PC-9 (cell line): ENCODE measurements around the gene RBMX. TPM values are rescaled to one million over a fixed set of nuclear protein-coding genes. Genes with fewer than 3 reads are reported as not detected.

Experiments
- BruUV-seq: library from RNA; stranded (reverse); fragments of 400-500 nt; replicated peaks from 2 replicates; lab custom pipeline; 2021; lab: Mats Ljungman, UMichigan
- CTCF ChIA-PET: fragments of 300-600 bp; sonication (Branson Sonifier 250); formaldehyde crosslinking; loops from one replicate; lab custom pipeline; 2022; ENCODE audit warnings: antibody characterized with exemption; lab: Charles Lee
- POLR2A ChIA-PET: fragments of 300-600 bp; sonication (Branson Sonifier 250); formaldehyde crosslinking; loops from one replicate; lab custom pipeline; 2022; ENCODE audit warnings: antibody characterized with exemption; ENCODE audit not compliant: unreplicated experiment; lab: Charles Lee
- DNase-seq, 2 experiments: peaks; one replicate each; pipeline versions ENCODE4 v3.0.0 to v3.0.0-alpha.2; 2015 to 2022; ENCODE audit warnings: mixed read lengths in 1 of 2
- H2AFZ ChIP-seq: fragments of 200-600 bp; sonication (generic); 2 replicates; pipeline ENCODE4 v1.8.1; 2017; ENCODE audit warnings: antibody characterized with exemption
- H3F3A ChIP-seq: fragments of 200-600 bp; sonication (generic); 2 replicates; pipeline ENCODE4 v1.8.1; 2017; ENCODE audit warnings: antibody characterized with exemption, mild to moderate bottlenecking, low read depth; ENCODE audit not compliant: insufficient read depth
- H3K27ac ChIP-seq: fragments of 200-600 bp; sonication (generic); 2 replicates; pipeline ENCODE4 v1.6.1; 2016; ENCODE audit warnings: mixed run types
- H3K27me3 ChIP-seq: fragments of 200-600 bp; sonication (generic); 2 replicates; pipeline ENCODE4 v1.6.1; 2016; ENCODE audit warnings: low read depth, mixed run types; ENCODE audit not compliant: insufficient read depth
- H3K36me3 ChIP-seq: fragments of 200-600 bp; sonication (generic); 2 replicates; pipeline ENCODE4 v1.6.1; 2016; ENCODE audit warnings: low read depth, mixed run types
- H3K4me1 ChIP-seq: fragments of 200-600 bp; sonication (generic); replicated peaks from 2 replicates; pipeline ENCODE4 v1.6.1; 2016; ENCODE audit warnings: mixed run types; ENCODE audit not compliant: insufficient read depth
- H3K4me2 ChIP-seq: fragments of 200-600 bp; sonication (generic); 2 replicates; pipeline ENCODE4 v1.6.1; 2017; ENCODE audit warnings: mixed run types
- H3K4me3 ChIP-seq: fragments of 200-600 bp; sonication (generic); 2 replicates; pipeline ENCODE4 v1.6.1; 2016; ENCODE audit warnings: mixed run types
- H3K79me2 ChIP-seq: fragments of 200-600 bp; sonication (generic); 2 replicates; pipeline ENCODE4 v1.6.1; 2017; ENCODE audit warnings: low read depth, mixed run types
- H3K9me2 ChIP-seq: fragments of 200-600 bp; sonication (generic); 2 replicates; pipeline ENCODE4 v1.8.1; 2017; ENCODE audit warnings: mild to moderate bottlenecking; ENCODE audit not compliant: insufficient read depth
- H3K9me3 ChIP-seq: fragments of 200-600 bp; sonication (generic); 2 replicates; pipeline ENCODE4 v1.8.1; 2016; ENCODE audit warnings: low read depth; ENCODE audit not compliant: insufficient read depth
- H4K20me1 ChIP-seq: fragments of 200-600 bp; sonication (generic); 2 replicates; pipeline ENCODE4 v1.8.1; 2017; ENCODE audit not compliant: insufficient read depth
- CTCF ChIP-seq: fragments of 200-600 bp; sonication (generic); conservative IDR thresholded peaks from 2 replicates; pipeline ENCODE4 v1.6.1; 2017; ENCODE audit warnings: mixed run types, antibody characterized with exemption, mild to moderate bottlenecking, moderate library complexity
- EZH2 ChIP-seq: fragments of 200-600 bp; sonication (generic); IDR thresholded peaks from 2 replicates; pipeline ENCODE4 v1.8.0; 2017; ENCODE audit warnings: antibody characterized with exemption, low read depth
- intact Hi-C: fragments of 100-400 bp; cut with micrococcal nuclease; formaldehyde crosslinking; loops from one replicate; pipeline ENCODE4 v1.10.0; 2022; ENCODE audit not compliant: unreplicated experiment
- total RNA-seq: library from RNA; stranded (reverse); gene quantifications from 2 replicates; pipeline ENCODE4 v1.2.3, GENCODE V29; 2021

Gene RBMX
- total RNA-seq, 1 experiment from 2014 or later: 275 TPM

- Histone ChIP-seq H3K27me3 (no peaks in the 10 kb centered on the region), H3K4me1 (no peaks in the 10 kb centered on the region), H3K4me3 (no peak overlapping the region), H2AFZ (no peak overlapping the region), H3F3A (peaks cover 33% of the 10 kb centered on the region), H3K4me2 (no peak overlapping the region), H3K27ac (no peak overlapping the region), H4K20me1 (peaks cover 19% of the 10 kb centered on the region), H3K79me2 (peaks cover 9% of the 10 kb centered on the region; the same call in 1 of the 2 replicates), H3K9me3 (no peaks in the 10 kb centered on the region), H3K9me2 (no peaks in the 10 kb centered on the region), H3K36me3 (peaks cover 19% of the 10 kb centered on the region; the same call in 1 of the 2 replicates)
- DNase-seq: no peak
- no TSS peak for BruUV-seq
- POLR2A ChIA-PET: interaction anchor here (0.6 kb wide), 1 partner anchor 46 kb away, joined by 7 read pairs; no protein-coding TSS in a partner anchor
- intact Hi-C loops: no loop called here
- no peak for TF ChIP-seq CTCF
- no peak for TF ChIP-seq EZH2
- CTCF ChIA-PET: no interaction called here
These were observed 16.7 kb downstream of the RBMX start for GRCh38 chrX:136863826-136864225.

- ChIA-PET POLR2A (no interaction called here), CTCF (no interaction called here)
- H3K4me2 ChIP-seq: no peak overlapping the region
These were observed 18.0 kb downstream of the RBMX start for GRCh38 chrX:136862546-136862945.

GRCh38 chrX:136861877-136862276 lies 18.6 kb downstream of the RBMX start:
- no peaks in the 10 kb centered on the region for H3K4me1 ChIP-seq
- H3K27me3 ChIP-seq: no peaks in the 10 kb centered on the region
- BruUV-seq: no TSS peak
- peaks cover under 1% of the 10 kb centered on the region; the same call in 1 of the 2 replicates for H4K20me1 ChIP-seq
- no peak overlapping the region for H2AFZ ChIP-seq
- peaks cover 22% of the 10 kb centered on the region; the same call in 1 of the 2 replicates for H3F3A ChIP-seq
- no peaks in the 10 kb centered on the region for H3K79me2 ChIP-seq
- peaks cover 5% of the 10 kb centered on the region; the same call in 1 of the 2 replicates for H3K36me3 ChIP-seq
- TF ChIP-seq EZH2 (no peak), CTCF (no peak)
- no peak overlapping the region for H3K27ac ChIP-seq
- H3K4me2 ChIP-seq: no peak overlapping the region
- no peak overlapping the region for H3K4me3 ChIP-seq
- DNase-seq: no peak
- intact Hi-C loops: no loop called here
- no peaks in the 10 kb centered on the region for H3K9me3 ChIP-seq
- no peaks in the 10 kb centered on the region for H3K9me2 ChIP-seq
- POLR2A ChIA-PET: no interaction called here
- CTCF ChIA-PET: no interaction called here

More at GRCh38 chrX:136862546-136862945, 18.0 kb downstream of the RBMX start:
- Histone ChIP-seq H3K36me3 (peaks cover 10% of the 10 kb centered on the region; the same call in 1 of the 2 replicates), H3K79me2 (no peaks in the 10 kb centered on the region), H3K9me2 (no peaks in the 10 kb centered on the region), H4K20me1 (peaks cover 7% of the 10 kb centered on the region; the same call in 1 of the 2 replicates), H3K4me1 (no peaks in the 10 kb centered on the region), H3K27me3 (no peaks in the 10 kb centered on the region), H3F3A (peaks cover 22% of the 10 kb centered on the region; the same call in 1 of the 2 replicates), H3K27ac (no peak overlapping the region), H3K9me3 (no peaks in the 10 kb centered on the region), H3K4me3 (no peak overlapping the region), H2AFZ (no peak overlapping the region)
- no TSS peak for BruUV-seq
- DNase-seq: no peak
- intact Hi-C loops: no loop called here
- TF ChIP-seq EZH2 (no peak), CTCF (no peak)
